PC-9 (cell line): Measurements from ENCODE around the gene SLC43A3. TPM values are rescaled to one million over a fixed set of nuclear protein-coding genes. Genes with fewer than 3 reads are reported as not detected.
A peak's percentile ranks its signal among the peaks of the same experiment; 100 is the strongest.

ENCODE experiments used
- BruUV-seq: library from RNA; stranded (reverse); fragments of 400-500 nt; replicated peaks from 2 replicates; lab custom pipeline; 2021; lab: Mats Ljungman, UMichigan
- CTCF ChIA-PET: fragments of 300-600 bp; sonication (Branson Sonifier 250); formaldehyde crosslinking; loops from one replicate; lab custom pipeline; 2022; ENCODE audit warnings: antibody characterized with exemption; lab: Charles Lee
- POLR2A ChIA-PET: fragments of 300-600 bp; sonication (Branson Sonifier 250); formaldehyde crosslinking; loops from one replicate; lab custom pipeline; 2022; ENCODE audit warnings: antibody characterized with exemption; ENCODE audit not compliant: unreplicated experiment; lab: Charles Lee
- DNase-seq, 2 experiments: peaks; one replicate each; pipeline versions ENCODE4 v3.0.0 to v3.0.0-alpha.2; 2015 to 2022; ENCODE audit warnings: mixed read lengths in 1 of 2
- H2AFZ ChIP-seq: fragments of 200-600 bp; sonication (generic); 2 replicates; pipeline ENCODE4 v1.8.1; 2017; ENCODE audit warnings: antibody characterized with exemption
- H3F3A ChIP-seq: fragments of 200-600 bp; sonication (generic); 2 replicates; pipeline ENCODE4 v1.8.1; 2017; ENCODE audit warnings: antibody characterized with exemption, mild to moderate bottlenecking, low read depth; ENCODE audit not compliant: insufficient read depth
- H3K27ac ChIP-seq: fragments of 200-600 bp; sonication (generic); 2 replicates; pipeline ENCODE4 v1.6.1; 2016; ENCODE audit warnings: mixed run types
- H3K27me3 ChIP-seq: fragments of 200-600 bp; sonication (generic); 2 replicates; pipeline ENCODE4 v1.6.1; 2016; ENCODE audit warnings: low read depth, mixed run types; ENCODE audit not compliant: insufficient read depth
- H3K36me3 ChIP-seq: fragments of 200-600 bp; sonication (generic); 2 replicates; pipeline ENCODE4 v1.6.1; 2016; ENCODE audit warnings: low read depth, mixed run types
- H3K4me1 ChIP-seq: fragments of 200-600 bp; sonication (generic); replicated peaks from 2 replicates; pipeline ENCODE4 v1.6.1; 2016; ENCODE audit warnings: mixed run types; ENCODE audit not compliant: insufficient read depth
- H3K4me2 ChIP-seq: fragments of 200-600 bp; sonication (generic); 2 replicates; pipeline ENCODE4 v1.6.1; 2017; ENCODE audit warnings: mixed run types
- H3K4me3 ChIP-seq: fragments of 200-600 bp; sonication (generic); 2 replicates; pipeline ENCODE4 v1.6.1; 2016; ENCODE audit warnings: mixed run types
- H3K79me2 ChIP-seq: fragments of 200-600 bp; sonication (generic); 2 replicates; pipeline ENCODE4 v1.6.1; 2017; ENCODE audit warnings: low read depth, mixed run types
- H3K9me2 ChIP-seq: fragments of 200-600 bp; sonication (generic); 2 replicates; pipeline ENCODE4 v1.8.1; 2017; ENCODE audit warnings: mild to moderate bottlenecking; ENCODE audit not compliant: insufficient read depth
- H3K9me3 ChIP-seq: fragments of 200-600 bp; sonication (generic); 2 replicates; pipeline ENCODE4 v1.8.1; 2016; ENCODE audit warnings: low read depth; ENCODE audit not compliant: insufficient read depth
- H4K20me1 ChIP-seq: fragments of 200-600 bp; sonication (generic); 2 replicates; pipeline ENCODE4 v1.8.1; 2017; ENCODE audit not compliant: insufficient read depth
- EZH2 ChIP-seq: fragments of 200-600 bp; sonication (generic); IDR thresholded peaks from 2 replicates; pipeline ENCODE4 v1.8.0; 2017; ENCODE audit warnings: antibody characterized with exemption, low read depth
- intact Hi-C: fragments of 100-400 bp; cut with micrococcal nuclease; formaldehyde crosslinking; loops from one replicate; pipeline ENCODE4 v1.10.0; 2022; ENCODE audit not compliant: unreplicated experiment
- total RNA-seq: library from RNA; stranded (reverse); gene quantifications from 2 replicates; pipeline ENCODE4 v1.2.3, GENCODE V29; 2021
- TF ChIP-seq, protein P1 (sequence below): fragments of 200-600 bp; sonication (generic); conservative IDR thresholded peaks from 2 replicates; pipeline ENCODE4 v1.6.1; 2017; ENCODE audit warnings: mixed run types, antibody characterized with exemption, mild to moderate bottlenecking, moderate library complexity

Gene SLC43A3
- total RNA-seq, 1 experiment from 2014 or later, result 41.3 TPM

DNA sequence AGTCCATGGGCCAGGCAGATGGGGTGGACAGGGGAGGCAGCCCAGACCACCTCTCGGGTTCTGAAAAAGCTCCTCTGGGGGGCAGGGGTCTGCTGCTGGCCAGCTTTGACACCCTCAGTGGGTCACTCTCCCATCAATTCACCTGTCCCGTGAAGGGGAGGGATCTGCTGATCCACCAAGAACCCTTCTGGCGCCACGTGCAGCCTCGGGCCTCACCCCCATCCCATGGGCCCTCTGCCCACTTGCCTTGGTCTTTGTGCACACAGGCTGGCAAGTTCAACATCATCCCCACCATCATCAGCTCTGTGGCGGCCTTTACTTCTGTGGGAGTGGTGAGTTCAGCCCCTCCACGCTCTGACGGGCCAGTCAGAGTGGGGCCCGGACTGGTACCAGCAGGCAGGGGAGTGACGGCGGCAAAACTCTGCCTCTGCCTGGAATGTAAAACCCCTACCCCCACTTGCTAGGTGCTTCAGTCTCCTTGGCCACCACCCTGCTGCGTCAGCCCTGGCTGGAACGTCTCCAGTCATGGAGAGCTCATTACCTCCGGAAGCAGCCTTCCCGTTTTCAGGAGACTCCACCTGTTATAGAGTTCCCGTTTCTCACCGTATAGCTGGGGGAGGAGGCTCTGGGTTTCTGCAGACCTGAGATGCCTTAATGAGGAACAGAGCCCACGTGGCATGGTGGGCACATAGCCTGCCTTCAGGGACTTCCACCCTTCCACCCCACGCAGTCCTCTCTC is 58.6 kb downstream of the SLC43A3 start:
- BruUV-seq, result no TSS peak
- POLR2A ChIA-PET, result no interaction called here
- TF ChIP-seq EZH2, result no peak
- TF ChIP-seq, protein P1, sequence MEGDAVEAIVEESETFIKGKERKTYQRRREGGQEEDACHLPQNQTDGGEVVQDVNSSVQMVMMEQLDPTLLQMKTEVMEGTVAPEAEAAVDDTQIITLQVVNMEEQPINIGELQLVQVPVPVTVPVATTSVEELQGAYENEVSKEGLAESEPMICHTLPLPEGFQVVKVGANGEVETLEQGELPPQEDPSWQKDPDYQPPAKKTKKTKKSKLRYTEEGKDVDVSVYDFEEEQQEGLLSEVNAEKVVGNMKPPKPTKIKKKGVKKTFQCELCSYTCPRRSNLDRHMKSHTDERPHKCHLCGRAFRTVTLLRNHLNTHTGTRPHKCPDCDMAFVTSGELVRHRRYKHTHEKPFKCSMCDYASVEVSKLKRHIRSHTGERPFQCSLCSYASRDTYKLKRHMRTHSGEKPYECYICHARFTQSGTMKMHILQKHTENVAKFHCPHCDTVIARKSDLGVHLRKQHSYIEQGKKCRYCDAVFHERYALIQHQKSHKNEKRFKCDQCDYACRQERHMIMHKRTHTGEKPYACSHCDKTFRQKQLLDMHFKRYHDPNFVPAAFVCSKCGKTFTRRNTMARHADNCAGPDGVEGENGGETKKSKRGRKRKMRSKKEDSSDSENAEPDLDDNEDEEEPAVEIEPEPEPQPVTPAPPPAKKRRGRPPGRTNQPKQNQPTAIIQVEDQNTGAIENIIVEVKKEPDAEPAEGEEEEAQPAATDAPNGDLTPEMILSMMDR, result no peak
- Histone ChIP-seq H3K9me2 (no peaks in the 10 kb centered on the region), H3K4me2 (peak overlapping the region; percentile 23; the same call in 1 of the 2 replicates), H3K27ac (no peak overlapping the region), H3K36me3 (no peaks in the 10 kb centered on the region), H4K20me1 (no peaks in the 10 kb centered on the region), H3F3A (no peaks in the 10 kb centered on the region), H3K9me3 (no peaks in the 10 kb centered on the region), H2AFZ (no peak overlapping the region), H3K4me3 (no peak overlapping the region), H3K27me3 (peaks cover 28% of the 10 kb centered on the region; the same call in 1 of the 2 replicates), H3K79me2 (no peaks in the 10 kb centered on the region), H3K4me1 (no peaks in the 10 kb centered on the region)
- DNase-seq, result peak in 1 of 2 experiments; percentile 21
- intact Hi-C loops, result no loop called here
- CTCF ChIA-PET, result interaction anchor here (0.5 to 1.8 kb wide), 3 partner anchors 91 to 1284 kb away, joined by 3 to 4 read pairs (median 3); no protein-coding TSS in a partner anchor

DNA sequence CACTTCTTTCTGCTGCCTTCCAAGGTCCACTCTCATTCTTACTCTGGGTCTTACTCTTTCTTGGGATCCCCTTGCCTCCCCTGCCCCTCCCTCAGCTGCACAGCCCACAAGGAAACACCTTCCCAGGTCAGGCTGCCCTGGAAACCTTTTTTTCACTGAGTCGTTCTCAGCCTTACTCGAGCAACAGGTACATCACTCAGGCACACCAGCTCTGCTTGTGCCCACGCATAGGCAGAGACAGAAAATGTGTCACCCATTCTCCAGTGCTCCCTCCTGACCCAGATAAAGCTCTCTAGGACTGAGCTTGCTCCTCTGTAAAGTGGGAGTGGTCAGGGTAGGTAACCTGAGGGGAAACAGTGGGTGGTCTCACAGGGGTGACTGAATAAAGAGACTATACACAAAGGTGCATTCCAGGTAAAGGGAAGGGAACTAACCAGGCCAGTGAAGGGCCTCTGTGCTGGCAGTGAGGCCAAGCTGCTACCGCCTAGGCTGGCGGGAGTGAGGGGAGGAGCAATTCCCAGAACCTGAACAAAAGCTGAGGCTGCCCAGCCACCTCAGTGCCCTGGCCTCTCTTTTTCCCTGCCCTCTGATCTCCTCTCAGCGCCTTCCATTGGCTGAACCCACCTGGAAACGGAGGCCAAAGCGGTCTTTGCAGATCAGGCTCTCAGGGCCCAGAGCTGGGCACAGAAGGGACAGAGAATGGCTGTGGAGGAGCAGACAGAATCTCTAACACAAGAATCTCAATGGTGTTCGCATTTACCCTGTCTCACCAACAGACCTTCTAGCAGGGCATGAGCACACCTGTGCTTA is 61.9 kb downstream of the SLC43A3 start:
- TF ChIP-seq, protein P1, result no peak
- TF ChIP-seq EZH2, result no peak
- H3K9me3 ChIP-seq, result no peaks in the 10 kb centered on the region
- peaks cover 37% of the 10 kb centered on the region; the same call in 1 of the 2 replicates for H3K27me3 ChIP-seq
- POLR2A ChIA-PET, result no interaction called here
- H3K4me2 ChIP-seq, result no peak overlapping the region
- H3K79me2 ChIP-seq, result no peaks in the 10 kb centered on the region
- no peaks in the 10 kb centered on the region for H3K9me2 ChIP-seq
- BruUV-seq, result no TSS peak
- H3F3A ChIP-seq, result peaks cover 8% of the 10 kb centered on the region; the same call in 1 of the 2 replicates
- H3K27ac ChIP-seq, result no peak overlapping the region
- CTCF ChIA-PET, result no interaction called here
- no peaks in the 10 kb centered on the region for H3K36me3 ChIP-seq
- DNase-seq, result no peak
- no peak overlapping the region for H3K4me3 ChIP-seq
- no peaks in the 10 kb centered on the region for H4K20me1 ChIP-seq
- intact Hi-C loops, result no loop called here
- peaks cover 4% of the 10 kb centered on the region; the same call in 1 of the 2 replicates for H3K4me1 ChIP-seq
- H2AFZ ChIP-seq, result no peak overlapping the region
